EL (cell line): ENCODE data around the gene CLTCL1.
A peak's percentile ranks its signal among the peaks of the same experiment; 100 is the strongest.
"Not testable (repeated sequence)": the region's sequence is repeated elsewhere in the genome, so short reads cannot be mapped to it uniquely, and the experiment has no call there.

Experiments used
- DNase-seq: peaks from one replicate; pipeline ENCODE4 v3.0.0-alpha.2; 2016

Gene CLTCL1

GRCh38 chr22:19173047-19174035, 118.2 kb downstream of the CLTCL1 start:
- DNase-seq, result no peak

DNA sequence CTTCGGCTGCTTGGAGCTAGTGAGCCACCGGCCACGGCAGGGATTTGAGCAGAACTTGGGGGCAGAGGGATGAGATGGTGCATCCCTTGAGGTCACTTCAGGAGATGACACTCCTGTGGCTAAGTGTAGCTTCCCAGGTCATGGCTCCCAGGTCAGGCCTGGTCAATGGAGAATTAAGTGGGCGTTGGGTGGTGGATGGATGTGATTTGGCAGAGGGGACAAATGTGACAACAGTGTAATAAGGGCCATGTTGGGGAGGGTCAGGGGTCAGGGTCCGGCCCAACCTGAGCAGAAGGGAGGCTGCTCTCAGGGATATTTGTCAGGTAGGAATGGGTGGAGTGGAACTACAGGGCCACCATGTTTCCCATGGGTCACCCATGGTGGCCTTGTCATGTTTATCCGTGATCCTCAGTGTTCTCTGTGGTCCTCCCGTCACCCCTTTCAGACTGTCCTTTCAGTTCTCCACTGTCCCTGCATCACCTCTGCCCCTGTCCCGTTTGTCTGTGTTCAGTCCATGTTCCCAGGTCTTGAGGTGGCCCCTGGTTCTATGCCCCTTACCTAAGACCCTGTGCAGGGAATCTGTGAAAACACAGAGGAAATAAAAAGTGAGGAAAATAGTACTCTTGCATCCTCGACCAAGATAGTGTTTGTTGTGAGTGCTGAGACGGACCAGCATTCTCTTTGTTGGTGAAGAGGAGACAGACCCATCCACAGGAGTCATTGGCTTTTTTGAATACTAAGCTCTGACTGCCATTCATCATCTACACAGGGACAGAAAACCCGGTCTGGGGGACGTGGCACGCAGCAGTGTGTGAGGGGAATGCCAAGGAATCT, 119.1 kb downstream of the CLTCL1 start:
- no peak for DNase-seq

- no peak for DNase-seq
These were observed 121.6 kb downstream of the CLTCL1 start for GRCh38 chr22:19169947-19170318.

- DNase-seq, result no peak
These were observed 122.2 kb downstream of the CLTCL1 start for GRCh38 chr22:19169002-19169946.

GRCh38 chr22:19168088-19168890, 123.2 kb downstream of the CLTCL1 start:
- DNase-seq, result no peak

DNA sequence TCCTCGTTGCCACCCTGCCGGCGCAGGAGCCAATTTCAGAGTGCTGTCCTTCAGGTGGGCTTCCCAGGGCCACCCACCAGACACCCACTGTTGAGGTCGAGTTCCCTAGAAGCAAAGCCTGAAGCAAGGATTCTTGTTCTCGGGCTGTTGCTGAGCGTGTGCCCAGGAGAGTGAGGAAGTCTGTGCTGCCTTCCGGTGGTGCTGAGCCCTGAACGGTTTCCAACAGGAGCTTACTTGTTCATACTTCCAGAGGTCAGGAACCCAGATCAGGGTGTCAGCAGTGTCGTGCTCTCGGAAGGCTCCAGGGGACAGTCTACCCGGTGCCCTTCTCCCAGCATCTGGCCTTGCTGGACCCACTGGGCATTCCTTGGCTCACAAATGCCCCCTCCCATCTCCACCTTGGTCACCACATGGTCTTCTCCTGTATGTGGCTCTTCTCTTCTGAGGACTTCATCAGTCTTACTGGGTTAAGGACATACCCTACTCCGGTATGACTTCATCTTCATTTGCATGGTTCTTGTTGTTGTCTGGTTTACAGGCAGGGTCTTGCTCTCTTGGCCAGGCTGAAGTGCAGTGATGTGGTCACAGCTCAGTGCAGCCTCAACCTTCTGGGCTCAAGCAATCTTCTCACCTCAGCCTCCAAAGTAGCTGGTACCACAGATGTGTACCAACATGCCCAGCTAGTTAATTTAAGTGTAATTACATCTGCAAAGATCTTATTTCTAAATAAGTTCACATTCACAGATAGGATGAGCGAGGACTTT, 124.2 kb downstream of the CLTCL1 start:
- no peak for DNase-seq

- no peak for DNase-seq
These were observed 125.1 kb downstream of the CLTCL1 start for GRCh38 chr22:19166421-19166820.

GRCh38 chr22:19164425-19164824, 127.1 kb downstream of the CLTCL1 start:
- no peak for DNase-seq

DNA sequence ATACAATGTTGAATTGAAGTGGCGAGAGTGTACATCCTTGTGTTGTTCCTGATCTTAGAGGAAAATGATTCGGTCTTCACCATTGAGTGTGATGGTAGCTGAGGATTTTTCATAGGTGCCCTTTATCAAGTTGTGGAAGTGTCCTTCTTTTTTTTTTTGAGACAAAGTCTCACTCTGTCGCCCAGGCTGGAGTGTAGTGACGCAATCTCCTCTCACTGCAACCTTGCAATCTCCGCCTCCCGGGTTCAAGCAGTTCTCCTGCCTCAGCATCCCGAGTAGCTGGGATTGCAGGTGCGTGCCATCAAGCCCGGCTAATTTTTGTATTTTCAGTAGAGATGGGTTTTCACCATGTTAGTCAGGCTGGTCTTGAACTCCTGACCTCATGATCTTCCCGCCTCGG, 132.9 kb downstream of the CLTCL1 start:
- not testable (repeated sequence) for DNase-seq

- not testable (repeated sequence) for DNase-seq
These were observed 135.4 kb downstream of the CLTCL1 start for GRCh38 chr22:19156109-19156508.

GRCh38 chr22:19152942-19153883, 138.3 kb downstream of the CLTCL1 start:
- DNase-seq, result no peak

GRCh38 chr22:19151329-19152191, 140.0 kb downstream of the CLTCL1 start:
- no peak for DNase-seq

- no peak for DNase-seq
These were observed 140.8 kb downstream of the CLTCL1 start for GRCh38 chr22:19150482-19151328.

DNA sequence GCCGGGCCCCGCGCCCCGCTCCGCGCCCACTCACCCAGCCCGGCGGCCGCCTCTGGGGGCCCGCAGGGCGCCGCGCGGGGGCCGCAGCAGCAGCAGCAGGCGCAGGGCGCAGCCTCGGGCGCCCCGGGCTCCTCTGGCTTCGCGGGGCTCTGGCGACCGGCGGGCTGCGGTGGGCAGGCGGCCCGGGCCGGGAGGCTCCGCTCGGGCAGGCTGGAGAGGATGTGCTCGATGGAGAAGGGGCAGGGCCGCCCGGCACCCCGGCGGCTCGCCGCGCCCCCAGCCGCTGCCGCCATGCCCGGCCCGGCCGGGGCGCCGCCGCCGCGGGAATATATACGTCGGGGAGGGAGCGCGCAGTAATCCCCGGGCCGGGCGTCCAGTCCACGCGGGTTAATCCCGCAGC, 141.5 kb downstream of the CLTCL1 start, which contains the start of gene GSC2:
Gene GSC2 (minus strand): TSS at position 302 of the 400 bp plus-strand sequence. CDS start 9 bp downstream, at position 293.
- DNase-seq, result no peak

DNA sequence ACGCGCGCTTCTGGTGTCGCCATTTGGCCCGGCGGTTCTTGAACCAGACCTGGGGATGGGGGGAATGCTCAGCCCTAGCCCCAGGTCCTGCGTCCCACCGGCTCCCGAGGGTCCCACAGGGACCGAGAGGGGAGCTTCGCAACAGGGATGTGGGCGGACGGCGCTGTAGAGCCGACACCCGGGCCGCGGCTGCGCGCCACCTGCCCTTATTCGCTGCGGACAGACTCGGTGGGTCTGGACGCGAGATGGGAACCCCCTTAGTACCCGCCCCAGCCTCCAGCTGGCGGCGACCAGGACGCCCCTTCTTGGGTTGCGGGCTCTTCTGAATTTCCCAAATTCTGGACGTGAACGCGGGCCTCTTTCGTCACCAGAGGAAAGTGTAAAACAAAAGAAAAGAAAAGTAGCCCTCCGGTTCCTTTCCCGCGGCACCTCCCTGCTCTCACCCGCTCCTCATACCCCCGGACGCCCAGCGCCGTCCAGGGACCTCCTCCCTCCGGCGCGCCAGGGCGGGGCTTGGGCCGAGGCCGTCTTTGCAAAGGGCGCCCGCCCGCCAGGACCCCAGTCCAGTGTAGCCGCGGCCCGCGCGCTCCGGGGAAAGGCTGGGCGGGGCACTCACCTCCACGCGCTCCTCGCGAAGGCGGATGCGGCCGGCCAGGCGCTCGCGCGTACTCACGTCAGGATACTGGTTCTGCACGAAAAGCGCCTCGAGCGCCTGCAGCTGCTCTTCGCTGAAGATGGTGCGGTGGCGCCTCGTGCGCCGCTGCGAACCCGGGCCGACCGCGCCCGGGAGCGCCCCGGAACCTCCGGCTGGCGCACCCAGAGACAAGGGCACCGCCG, 142.3 kb downstream of the CLTCL1 start:
- peak; percentile 30 for DNase-seq

- no peak for DNase-seq
These were observed 143.0 kb downstream of the CLTCL1 start for GRCh38 chr22:19148417-19149046.
